22Rv1 (cell line): ENCODE results near the gene HMX2.

Experiments
- CTCF ChIP-seq: fragments of 450-650 bp; IDR thresholded peaks from 2 replicates; pipeline ENCODE4 v1.5.1; 2017; ENCODE audit warnings: mild to moderate bottlenecking
- ZFX ChIP-seq: fragments of 450-650 bp; IDR thresholded peaks from 2 replicates; pipeline ENCODE4 v1.6.1; 2017; ENCODE audit warnings: antibody characterized with exemption, borderline replicate concordance

GRCh38 chr10:123147635-123148413 lies at the start of gene HMX2:
- TF ChIP-seq CTCF = no peak
- no peak for TF ChIP-seq ZFX
